ENCODE measurements around the gene NOX3.

The NOX3 gene

GRCh38 chr6:155434096-155434495, 21.5 kb downstream of the NOX3 start:
- DNase-seq (ENCODE audit: low read depth), result no peak

GRCh38 chr6:155432293-155432692, 23.3 kb downstream of the NOX3 start:
- no peak for DNase-seq (ENCODE audit: low read depth)

GRCh38 chr6:155429321-155429893, 26.2 kb downstream of the NOX3 start:
- DNase-seq (ENCODE audit: low read depth), result no peak

- no peak for DNase-seq (ENCODE audit: low read depth)
These were observed 29.2 kb downstream of the NOX3 start for GRCh38 chr6:155426408-155426945.

GRCh38 chr6:155424181-155424580, 31.5 kb downstream of the NOX3 start:
- no peak for DNase-seq (ENCODE audit: low read depth)

GRCh38 chr6:155422635-155423034, 33.0 kb downstream of the NOX3 start:
- no peak for DNase-seq (ENCODE audit: low read depth)

GRCh38 chr6:155420492-155420891, 35.1 kb downstream of the NOX3 start:
- DNase-seq (ENCODE audit: low read depth), result no peak

- DNase-seq (ENCODE audit: low read depth), result no peak
These were observed 36.5 kb downstream of the NOX3 start for GRCh38 chr6:155419161-155419560.

- peak; percentile 33 for DNase-seq (ENCODE audit: low read depth)
These were observed 37.5 kb downstream of the NOX3 start for GRCh38 chr6:155418017-155418761.

GRCh38 chr6:155417454-155417853, 38.2 kb downstream of the NOX3 start:
- DNase-seq (ENCODE audit: low read depth), result no peak

- DNase-seq (ENCODE audit: low read depth), result no peak
These were observed 39.7 kb downstream of the NOX3 start for GRCh38 chr6:155415953-155416352.

GRCh38 chr6:155414049-155414448, 41.6 kb downstream of the NOX3 start:
- no peak for DNase-seq (ENCODE audit: low read depth)

GRCh38 chr6:155412335-155412734, 43.3 kb downstream of the NOX3 start:
- DNase-seq (ENCODE audit: low read depth), result no peak

- DNase-seq (ENCODE audit: low read depth), result no peak
These were observed 44.2 kb downstream of the NOX3 start for GRCh38 chr6:155411154-155412052.

- no peak for DNase-seq (ENCODE audit: low read depth)
These were observed 46.2 kb downstream of the NOX3 start for GRCh38 chr6:155409391-155409790.

- no peak for DNase-seq (ENCODE audit: low read depth)
These were observed 46.7 kb downstream of the NOX3 start for GRCh38 chr6:155408981-155409380.

- no peak for DNase-seq (ENCODE audit: low read depth)
These were observed 47.4 kb downstream of the NOX3 start for GRCh38 chr6:155408231-155408630.

GRCh38 chr6:155406801-155407200, 48.8 kb downstream of the NOX3 start:
- DNase-seq (ENCODE audit: low read depth), result no peak

- no peak for DNase-seq (ENCODE audit: low read depth)
These were observed 50.7 kb downstream of the NOX3 start for GRCh38 chr6:155404937-155405336.

GRCh38 chr6:155402656-155403304, 52.9 kb downstream of the NOX3 start:
- DNase-seq (ENCODE audit: low read depth), result no peak

GRCh38 chr6:155400654-155400965, 55.0 kb downstream of the NOX3 start:
- DNase-seq (ENCODE audit: low read depth), result no peak
